Inflammatory macrophage treated with lipopolysaccharide for 4 hours (primary cell): Measurements from ENCODE around the gene TDP1.
A peak's percentile ranks its signal among the peaks of the same experiment; 100 is the strongest.
"Not testable (repeated sequence)": the region's sequence is repeated elsewhere in the genome, so short reads cannot be mapped to it uniquely, and the experiment has no call there.

Experiments used
- DNase-seq: peaks from one replicate; pipeline ENCODE4 v3.0.0-alpha.2; 2020

TDP1 gene

GRCh38 chr14:90054803-90055202 is 99.1 kb downstream of the TDP1 start:
- DNase-seq, result no peak

- DNase-seq, result no peak
Observed at GRCh38 chr14:90056826-90057225, 101.1 kb downstream of the TDP1 start.

- DNase-seq, result peak; percentile 42
Observed at GRCh38 chr14:90058876-90059458, 103.2 kb downstream of the TDP1 start.

- peak; percentile 66 for DNase-seq
Observed at GRCh38 chr14:90060312-90060964, 104.7 kb downstream of the TDP1 start.

- DNase-seq, result peak; percentile 30
Observed at GRCh38 chr14:90060965-90061684, 105.4 kb downstream of the TDP1 start.

GRCh38 chr14:90061685-90062126 is 106.0 kb downstream of the TDP1 start, which contains the start of gene KCNK13:
Gene KCNK13, plus strand, starts transcription at chr14:90061994. Its CDS starts 212 bp downstream, at chr14:90062206.
- peak; percentile 80 for DNase-seq

GRCh38 chr14:90062127-90062794 is 106.5 kb downstream of the TDP1 start:
- DNase-seq, result peak; percentile 22

- peak; percentile 70 for DNase-seq
Observed at GRCh38 chr14:90062822-90063539, 107.3 kb downstream of the TDP1 start.

- no peak for DNase-seq
Observed at GRCh38 chr14:90072350-90072749, 116.6 kb downstream of the TDP1 start.

- DNase-seq, result peak; percentile 58
Observed at GRCh38 chr14:90079576-90079975, 123.8 kb downstream of the TDP1 start.

- peak; percentile 98 for DNase-seq
Observed at GRCh38 chr14:90087433-90087832, 131.7 kb downstream of the TDP1 start.

GRCh38 chr14:90088176-90088575 is 132.4 kb downstream of the TDP1 start:
- peak; percentile 16 for DNase-seq

GRCh38 chr14:90089486-90089885 is 133.8 kb downstream of the TDP1 start:
- not testable (repeated sequence) for DNase-seq

GRCh38 chr14:90091393-90091792 is 135.7 kb downstream of the TDP1 start:
- no peak for DNase-seq

- peak; percentile 80 for DNase-seq
Observed at GRCh38 chr14:90093942-90094595, 138.3 kb downstream of the TDP1 start.
